Stimulated activated CD4-positive, alpha-beta T cell treated with anti-CD3 and anti-CD28 coated beads, Interleukin-2, amount 100 ng/mL, for 48 hours (primary cell): Measurements from ENCODE around the gene EID3.

Experiments
- DNase-seq, 2 donors: peaks; one replicate each; pipeline ENCODE4 v3.0.0-alpha.2; 2020

The EID3 gene

DNA sequence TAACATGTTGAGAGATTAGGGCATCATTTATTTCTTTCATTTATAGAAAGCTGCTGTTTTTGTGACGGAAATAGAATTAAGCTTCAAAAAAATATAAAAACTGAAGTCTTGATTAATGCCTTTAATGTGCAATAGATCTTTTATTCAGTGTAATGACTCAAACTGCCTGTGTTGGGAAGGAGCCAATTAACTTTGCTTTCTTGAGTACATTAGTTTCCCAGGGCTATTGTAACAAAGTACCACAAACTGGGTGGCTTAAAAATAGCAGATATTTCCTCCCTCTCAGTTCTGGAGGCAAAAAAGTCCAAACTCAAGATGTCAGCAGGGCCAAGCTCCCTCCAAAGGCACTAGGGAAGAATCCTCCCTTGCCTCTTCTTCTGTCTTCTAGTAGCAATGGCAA lies 36.6 kb downstream of the EID3 start:
- no peak for DNase-seq

GRCh38 chr12:104340925-104341611 lies 37.5 kb downstream of the EID3 start:
- no peak for DNase-seq

DNA sequence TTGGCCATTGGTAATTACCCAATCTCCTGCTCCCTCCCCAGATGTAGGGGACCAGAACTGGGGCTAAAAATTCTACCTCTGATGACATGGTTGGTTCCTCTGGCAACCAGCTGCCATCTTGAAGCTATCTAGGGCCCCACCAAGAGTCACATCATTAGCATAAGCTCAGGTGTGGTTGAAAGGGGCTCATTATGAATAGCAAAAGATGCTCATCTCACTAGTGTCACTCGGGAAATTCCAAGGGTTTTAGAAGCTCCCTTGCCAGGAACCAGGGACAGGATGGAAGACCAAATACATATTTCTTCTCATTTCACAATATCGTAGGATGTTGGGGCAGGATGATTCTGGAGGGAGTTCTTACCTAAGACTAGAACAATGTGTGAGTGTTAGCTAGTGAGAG lies 38.6 kb downstream of the EID3 start:
- DNase-seq, result no peak

DNA sequence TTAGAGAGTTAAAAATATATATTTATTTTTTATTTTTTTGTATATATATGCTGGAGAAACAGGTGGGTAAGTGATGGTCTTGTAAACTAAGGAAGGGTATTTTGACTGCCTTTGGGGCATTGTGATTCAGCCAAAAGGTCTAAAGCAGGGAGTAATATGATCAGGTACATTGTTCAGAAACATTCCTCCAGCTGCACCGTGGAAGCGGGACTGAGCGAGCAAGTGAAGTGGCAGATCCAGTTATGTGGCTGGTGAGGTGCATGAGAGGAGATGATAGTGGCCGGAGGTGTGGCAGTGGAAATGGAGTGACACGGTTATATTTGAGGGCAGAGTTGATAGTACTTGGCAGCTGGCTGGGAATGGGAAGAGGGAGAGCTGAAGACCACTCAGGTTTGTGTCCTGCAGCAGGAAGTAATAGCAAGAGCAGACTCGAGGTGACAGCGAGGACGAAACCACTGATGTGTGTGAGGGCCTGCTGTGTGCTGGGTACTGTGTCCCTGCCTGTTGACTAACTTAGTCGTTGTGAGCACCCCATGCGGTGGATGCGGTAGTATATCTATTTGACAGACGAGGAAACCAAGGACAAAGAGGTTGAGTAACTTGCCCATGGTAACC lies 39.2 kb downstream of the EID3 start:
- DNase-seq, result no peak

GRCh38 chr12:104344682-104345081 lies 41.1 kb downstream of the EID3 start:
- no peak for DNase-seq

- DNase-seq, result no peak
Measured at GRCh38 chr12:104345234-104346066, 41.9 kb downstream of the EID3 start.

DNA sequence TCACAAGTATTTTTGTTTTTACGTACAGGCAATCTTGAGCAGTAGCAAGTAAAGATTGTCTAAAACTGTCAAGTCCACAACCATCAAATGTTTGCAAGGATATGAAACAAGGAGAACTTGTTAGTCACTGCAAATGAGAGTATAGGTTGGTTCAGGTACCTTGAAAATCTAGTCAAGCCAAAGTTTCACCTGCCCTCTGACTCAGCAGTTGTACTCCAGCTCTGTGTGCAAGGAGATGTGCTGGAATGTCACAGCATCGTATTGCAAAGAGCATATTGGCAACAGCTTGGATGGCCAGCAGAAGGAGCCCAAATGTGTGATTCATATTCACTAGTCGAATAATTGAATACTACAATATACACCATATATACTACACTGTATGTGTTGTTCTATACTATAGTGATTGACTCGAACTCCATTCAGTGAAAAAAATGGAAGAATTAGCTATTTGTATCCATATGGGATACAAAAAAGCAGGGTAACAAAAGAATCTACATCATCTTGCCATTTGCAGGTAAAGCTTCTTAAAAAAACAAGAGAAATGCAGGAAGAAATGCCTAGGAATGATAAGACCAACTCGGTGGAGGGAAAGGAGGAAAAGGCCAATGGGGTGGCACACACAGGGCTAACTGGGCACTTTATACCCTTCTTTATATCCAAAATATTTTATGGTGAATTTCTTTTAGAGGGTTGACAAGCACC lies 44.0 kb downstream of the EID3 start:
- no peak for DNase-seq

DNA sequence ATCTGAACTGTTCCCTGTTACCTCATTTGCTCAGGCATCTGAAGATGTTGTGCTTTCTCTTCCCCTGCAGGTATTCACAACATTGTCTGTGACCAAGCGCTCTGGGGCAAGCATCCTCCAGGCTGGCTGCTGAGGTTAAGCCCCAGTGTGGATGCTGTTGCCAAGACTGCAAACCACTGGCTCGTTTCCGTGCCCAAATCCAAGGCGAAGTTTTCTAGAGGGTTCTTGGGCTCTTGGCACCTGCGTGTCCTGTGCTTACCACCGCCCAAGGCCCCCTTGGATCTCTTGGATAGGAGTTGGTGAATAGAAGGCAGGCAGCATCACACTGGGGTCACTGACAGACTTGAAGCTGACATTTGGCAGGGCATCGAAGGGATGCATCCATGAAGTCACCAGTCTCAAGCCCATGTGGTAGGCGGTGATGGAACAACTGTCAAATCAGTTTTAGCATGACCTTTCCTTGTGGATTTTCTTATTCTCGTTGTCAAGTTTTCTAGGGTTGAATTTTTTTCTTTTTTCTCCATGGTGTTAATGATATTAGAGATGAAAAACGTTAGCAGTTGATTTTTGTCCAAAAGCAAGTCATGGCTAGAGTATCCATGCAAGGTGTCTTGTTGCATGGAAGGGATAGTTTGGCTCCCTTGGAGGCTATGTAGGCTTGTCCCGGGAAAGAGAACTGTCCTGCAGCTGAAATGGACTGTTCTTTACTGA lies 44.9 kb downstream of the EID3 start:
- no peak for DNase-seq

DNA sequence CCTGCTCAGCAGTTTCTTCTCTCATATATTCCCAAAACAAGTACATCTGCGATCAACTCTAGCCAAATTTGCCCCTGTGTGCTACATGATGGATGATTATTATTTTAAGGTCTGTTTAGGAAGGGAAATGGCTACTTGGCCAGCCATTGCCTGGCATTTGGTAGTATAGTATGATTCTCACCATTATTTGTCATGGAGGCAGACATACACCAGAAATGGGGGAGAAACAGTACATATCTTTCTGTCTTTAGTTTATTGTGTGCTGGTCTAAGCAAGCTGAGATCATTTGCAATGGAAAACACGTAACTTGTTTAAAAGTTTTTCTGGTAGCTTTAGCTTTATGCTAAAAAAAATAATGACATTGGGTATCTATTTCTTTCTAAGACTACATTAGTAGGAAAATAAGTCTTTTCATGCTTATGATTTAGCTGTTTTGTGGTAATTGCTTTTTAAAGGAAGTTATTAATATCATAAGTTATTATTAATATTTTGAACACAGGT lies 45.5 kb downstream of the EID3 start:
- no peak for DNase-seq

- no peak for DNase-seq
Measured at GRCh38 chr12:104350211-104351056, 46.9 kb downstream of the EID3 start.

- no peak for DNase-seq
Measured at GRCh38 chr12:104351057-104351983, 47.8 kb downstream of the EID3 start.

DNA sequence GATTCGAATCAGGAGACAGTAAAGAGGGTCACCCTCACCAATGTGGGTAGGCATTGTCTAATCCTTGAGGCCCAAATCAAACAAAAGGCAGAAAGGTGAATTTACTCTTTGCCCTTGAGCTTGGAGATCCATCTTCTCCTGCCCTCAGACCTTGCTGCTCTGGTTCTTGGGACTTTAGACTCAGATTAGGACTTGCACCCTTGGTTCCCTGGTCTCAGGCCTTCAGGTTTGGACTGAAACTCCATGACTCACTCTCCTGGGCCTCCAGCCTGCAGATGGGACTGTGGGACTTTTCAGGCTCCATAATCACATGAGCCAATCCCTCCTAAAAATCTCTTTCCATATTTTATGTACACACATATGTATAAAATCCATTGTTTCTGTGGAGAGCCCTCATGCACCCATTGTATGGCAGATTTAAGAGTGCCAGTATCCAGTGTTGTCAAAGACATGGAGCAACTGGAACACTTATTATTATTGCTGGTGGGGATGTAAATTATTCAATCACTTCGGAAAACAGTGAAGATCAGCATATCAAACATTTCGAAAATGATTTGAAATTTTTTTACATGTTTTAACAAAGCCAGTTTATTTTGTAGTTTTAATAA lies 48.7 kb downstream of the EID3 start:
- DNase-seq, result no peak

DNA sequence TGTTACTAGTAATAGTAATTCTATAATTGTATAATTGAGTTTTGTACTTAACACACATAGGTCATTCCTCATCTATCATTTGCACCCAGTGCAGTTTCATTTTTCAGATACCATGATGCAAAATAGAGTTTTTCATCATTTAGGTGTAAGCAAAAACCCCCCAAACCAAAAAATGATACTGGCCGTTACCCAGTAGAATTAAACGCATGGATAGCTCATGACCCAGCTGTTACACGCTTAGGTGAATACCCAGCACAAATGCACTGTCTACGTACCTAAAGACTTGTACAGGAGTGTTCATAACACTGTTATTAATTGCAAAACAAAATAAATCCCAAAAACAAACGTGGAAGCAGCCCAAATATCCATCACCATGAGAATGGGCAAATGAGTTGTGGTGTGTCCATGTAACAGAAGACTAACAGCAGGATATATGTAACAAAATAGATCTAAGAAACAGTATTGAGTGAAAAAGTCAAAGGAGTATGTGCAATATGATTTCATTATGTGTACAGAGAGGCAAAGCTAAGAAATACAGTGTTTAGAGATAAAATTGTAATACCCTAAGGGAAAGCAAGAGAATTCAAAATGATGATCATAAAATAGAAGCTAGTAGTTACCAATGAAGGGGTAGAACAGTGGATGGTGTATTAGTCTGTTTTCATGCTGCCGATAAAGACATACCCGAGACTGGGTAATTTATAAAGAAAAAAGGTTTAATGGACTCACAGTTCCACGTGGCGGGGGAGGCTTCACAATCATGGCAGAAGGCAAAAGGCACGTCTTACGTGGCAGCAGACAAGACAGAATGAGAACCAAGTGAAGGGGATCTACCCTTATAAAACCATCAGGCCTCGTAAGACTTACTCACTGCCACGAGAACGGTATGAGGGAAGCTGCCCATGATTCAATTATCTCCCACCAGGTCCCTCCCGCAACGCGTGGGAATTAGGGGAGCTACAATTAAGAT lies 49.8 kb downstream of the EID3 start:
- DNase-seq, result no peak

GRCh38 chr12:104354167-104354867 lies 50.8 kb downstream of the EID3 start:
- DNase-seq, result no peak
